Activated gamma-delta T cell treated with Interleukin-2 at 50 U/mL for 16 hours (primary cell): ENCODE measurements around the gene UPF3A.
"Not testable (repeated sequence)": the region's sequence is repeated elsewhere in the genome, so short reads cannot be mapped to it uniquely, and the experiment has no call there.

Source experiments
- DNase-seq: peaks from one replicate; pipeline ENCODE4 v3.0.0-alpha.2; 2020

The UPF3A gene

GRCh38 chr13:114339857-114340534, 58.6 kb downstream of the UPF3A start:
- peak; percentile 40 for DNase-seq

- DNase-seq = no peak
These were observed 59.8 kb downstream of the UPF3A start for GRCh38 chr13:114341003-114341777.

GRCh38 chr13:114347256-114347655, 65.9 kb downstream of the UPF3A start:
- DNase-seq = not testable (repeated sequence)

GRCh38 chr13:114352763-114353162, 71.4 kb downstream of the UPF3A start:
- not testable (repeated sequence) for DNase-seq

- not testable (repeated sequence) for DNase-seq
These were observed 72.0 kb downstream of the UPF3A start for GRCh38 chr13:114353382-114353781.
